WI38 (cell line): ENCODE results near the gene CHP2.

Experiments used
- H3K4me3 ChIP-seq: 2 replicates; pipeline ENCODE4 v1.5.1; 2011; ENCODE audit warnings: low read depth, mild to moderate bottlenecking, control low read depth, low read length
- CTCF ChIP-seq: IDR thresholded peaks from 2 replicates; pipeline ENCODE4 v1.5.1; 2012; ENCODE audit warnings: low read depth, mild to moderate bottlenecking, control low read depth, low read length

CHP2 gene

GRCh38 chr16:23807028-23807427, 52.2 kb downstream of the CHP2 start:
- H3K4me3 ChIP-seq = no peak overlapping the region
- TF ChIP-seq CTCF = no peak
